Upper lobe of right lung (tissue), 1 donor: ENCODE results near the gene GTSF1L. TPM values are rescaled to one million over a fixed set of nuclear protein-coding genes. Genes with fewer than 3 reads are reported as not detected.

Experiments
- ATAC-seq: fragments of 200-7000 bp; cut with Tn5 transposase; one replicate; pipeline ENCODE4 v1.9.1; 2020; ENCODE audit warnings: mild to moderate bottlenecking, moderate library complexity
- DNase-seq: peaks from one replicate; pipeline ENCODE4 v3.0.0-alpha.2; 2020
- H3K27ac ChIP-seq: fragments of 200-600 bp; one replicate; pipeline ENCODE4 v1.8.0; 2022
- H3K27me3 ChIP-seq: fragments of 200-600 bp; one replicate; pipeline ENCODE4 v1.8.0; 2022; ENCODE audit warnings: mild to moderate bottlenecking
- H3K36me3 ChIP-seq: fragments of 200-600 bp; one replicate; pipeline ENCODE4 v1.8.0; 2022
- H3K4me1 ChIP-seq: fragments of 200-600 bp; one replicate; pipeline ENCODE4 v1.8.0; 2022
- H3K4me3 ChIP-seq: fragments of 200-600 bp; one replicate; pipeline ENCODE4 v1.8.0; 2022; ENCODE audit warnings: mild to moderate bottlenecking
- H3K9me3 ChIP-seq: fragments of 200-600 bp; one replicate; pipeline ENCODE4 v1.8.0; 2022
- intact Hi-C: fragments of 100-400 bp; cut with DNase I; formaldehyde crosslinking; loops from one replicate; pipeline ENCODE4 v1.11.0; 2022
- total RNA-seq: library from RNA; stranded (reverse); fragmentation: NEBNext Ultra II Directional; extraction: Animal tissue kit (Norgen Biotek cat#: 25700); gene quantifications from one replicate; pipeline ENCODE4 v1.2.1, GENCODE V29; 2021
- TF ChIP-seq, protein P1 (sequence below): fragments of 200-600 bp; IDR thresholded peaks from one replicate; pipeline ENCODE4 v1.8.0; 2022; ENCODE audit warnings: antibody characterized with exemption
- donor health status: DM: no; HTN: yes; CAD: no; lungs with severe emphysema.

GTSF1L gene
- total RNA-seq, 1 donor from 2014 or later, result not detected

DNA sequence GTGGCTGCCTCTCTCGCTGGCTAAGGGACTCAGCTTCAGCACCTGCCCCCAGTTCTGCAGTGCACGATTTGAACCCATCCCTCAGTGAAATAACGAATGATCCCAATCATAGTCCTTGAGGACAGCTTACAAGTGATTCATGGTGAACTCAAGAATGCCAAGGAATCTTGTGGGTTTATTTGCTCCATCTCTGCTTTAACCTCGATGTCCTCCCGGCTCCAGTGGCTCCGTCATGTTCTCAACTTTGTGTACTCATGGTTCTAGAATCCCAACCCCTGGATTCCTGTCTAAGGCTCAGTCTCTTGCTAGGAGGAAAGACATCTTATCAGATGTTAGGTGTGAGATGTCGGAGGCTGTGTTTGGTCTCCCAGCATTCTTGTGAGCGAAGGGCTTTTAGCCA lies 29.0 kb upstream of the GTSF1L start:
- Histone ChIP-seq H3K27me3 (no peaks in the 10 kb centered on the region), H3K9me3 (no peaks in the 10 kb centered on the region), H3K4me1 (peaks cover 6% of the 10 kb centered on the region), H3K4me3 (no peak overlapping the region), H3K27ac (no peak overlapping the region), H3K36me3 (no peaks in the 10 kb centered on the region)
- intact Hi-C loops, result no loop called here
- TF ChIP-seq, protein P1, sequence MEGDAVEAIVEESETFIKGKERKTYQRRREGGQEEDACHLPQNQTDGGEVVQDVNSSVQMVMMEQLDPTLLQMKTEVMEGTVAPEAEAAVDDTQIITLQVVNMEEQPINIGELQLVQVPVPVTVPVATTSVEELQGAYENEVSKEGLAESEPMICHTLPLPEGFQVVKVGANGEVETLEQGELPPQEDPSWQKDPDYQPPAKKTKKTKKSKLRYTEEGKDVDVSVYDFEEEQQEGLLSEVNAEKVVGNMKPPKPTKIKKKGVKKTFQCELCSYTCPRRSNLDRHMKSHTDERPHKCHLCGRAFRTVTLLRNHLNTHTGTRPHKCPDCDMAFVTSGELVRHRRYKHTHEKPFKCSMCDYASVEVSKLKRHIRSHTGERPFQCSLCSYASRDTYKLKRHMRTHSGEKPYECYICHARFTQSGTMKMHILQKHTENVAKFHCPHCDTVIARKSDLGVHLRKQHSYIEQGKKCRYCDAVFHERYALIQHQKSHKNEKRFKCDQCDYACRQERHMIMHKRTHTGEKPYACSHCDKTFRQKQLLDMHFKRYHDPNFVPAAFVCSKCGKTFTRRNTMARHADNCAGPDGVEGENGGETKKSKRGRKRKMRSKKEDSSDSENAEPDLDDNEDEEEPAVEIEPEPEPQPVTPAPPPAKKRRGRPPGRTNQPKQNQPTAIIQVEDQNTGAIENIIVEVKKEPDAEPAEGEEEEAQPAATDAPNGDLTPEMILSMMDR, result no peak
- no peak for DNase-seq
- no peak for ATAC-seq

DNA sequence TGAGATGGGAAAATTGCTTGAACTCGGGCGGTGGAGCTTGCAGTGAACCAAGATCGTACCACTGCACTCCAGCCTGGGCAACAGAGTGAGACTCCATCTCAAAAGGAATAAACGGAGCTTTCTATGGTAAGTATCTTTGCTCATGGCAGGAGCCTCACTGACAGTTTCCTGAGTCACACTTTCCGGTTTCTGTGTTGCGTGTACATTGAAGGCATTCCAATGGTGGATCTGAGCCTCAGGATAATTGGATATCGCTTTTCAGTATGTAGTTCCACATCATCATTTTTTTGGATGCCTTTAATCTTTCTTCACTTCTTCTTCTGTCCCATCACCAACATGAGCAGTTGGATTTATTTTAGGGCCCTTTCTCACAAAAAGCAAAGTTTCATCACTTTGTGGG lies 28.6 kb upstream of the GTSF1L start:
- TF ChIP-seq, protein P1, result no peak
- H3K27me3 ChIP-seq, result peaks cover 2% of the 10 kb centered on the region
- peaks cover 6% of the 10 kb centered on the region for H3K4me1 ChIP-seq
- no peak for DNase-seq
- intact Hi-C loops, result no loop called here
- H3K9me3 ChIP-seq, result no peaks in the 10 kb centered on the region
- ATAC-seq, result no peak
- no peak overlapping the region for H3K4me3 ChIP-seq
- no peak overlapping the region for H3K27ac ChIP-seq
- no peaks in the 10 kb centered on the region for H3K36me3 ChIP-seq

DNA sequence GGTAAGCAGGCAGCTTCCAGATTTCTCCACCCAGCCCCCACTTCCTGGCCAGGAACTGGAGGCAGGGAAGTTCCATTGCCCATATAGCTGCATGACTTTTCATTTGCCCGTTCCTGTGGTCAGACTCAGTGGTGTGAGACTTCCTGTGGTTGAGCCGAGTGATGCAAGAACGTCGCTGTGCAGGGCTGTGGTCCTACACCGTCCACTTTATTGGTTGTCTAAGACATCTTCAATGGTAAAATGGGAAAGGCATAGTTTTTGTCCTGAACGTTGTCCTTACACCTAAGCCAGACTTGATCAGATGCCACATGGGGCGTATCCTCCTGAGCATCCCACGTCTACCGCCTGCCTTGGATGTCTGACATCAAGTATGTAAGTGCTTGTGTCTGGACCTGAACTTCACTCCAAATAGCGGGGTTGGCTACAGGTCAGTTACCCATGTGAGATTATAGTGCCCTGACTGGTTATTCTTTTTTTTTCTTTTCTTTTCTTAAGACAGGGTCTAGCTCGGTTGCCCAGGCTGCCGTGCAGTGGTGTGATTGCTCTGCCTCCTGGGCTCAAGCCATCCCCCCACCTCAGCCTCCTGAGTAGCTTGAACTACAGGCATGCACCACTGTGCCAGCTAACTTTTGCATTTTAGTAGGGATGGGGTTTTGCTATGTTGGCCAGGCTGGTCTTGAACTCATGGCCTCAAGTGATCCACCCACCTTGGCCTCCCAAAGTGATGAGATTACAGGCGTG lies 25.9 kb upstream of the GTSF1L start:
- no peak overlapping the region for H3K27ac ChIP-seq
- intact Hi-C loops, result loop anchor here (2.0 kb wide), 1 partner anchor 326 kb away; no protein-coding TSS in a partner anchor
- no peaks in the 10 kb centered on the region for H3K36me3 ChIP-seq
- no peaks in the 10 kb centered on the region for H3K9me3 ChIP-seq
- H3K4me1 ChIP-seq, result peaks cover 12% of the 10 kb centered on the region
- ATAC-seq, result peak; percentile 82
- H3K27me3 ChIP-seq, result peaks cover 13% of the 10 kb centered on the region
- H3K4me3 ChIP-seq, result no peak overlapping the region
- peak; percentile 67 for DNase-seq
- TF ChIP-seq, protein P1, result no peak

DNA sequence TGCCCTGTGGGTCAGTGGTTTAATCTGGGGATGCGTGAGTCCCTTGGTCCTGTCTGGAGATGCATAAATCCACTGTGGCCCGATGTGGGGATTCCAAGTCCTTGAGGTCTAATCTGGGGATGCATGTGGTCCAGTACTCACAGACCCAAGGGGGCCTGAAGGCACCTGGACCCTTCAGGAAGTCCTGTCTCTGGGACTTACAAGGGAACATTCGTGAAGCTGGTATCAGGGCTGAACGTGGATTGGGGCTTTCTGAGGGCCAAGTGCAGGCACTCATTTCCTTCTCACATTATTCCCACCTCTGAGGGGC lies 25.2 kb upstream of the GTSF1L start:
- Histone ChIP-seq H3K9me3 (no peaks in the 10 kb centered on the region), H3K36me3 (no peaks in the 10 kb centered on the region), H3K27ac (no peak overlapping the region), H3K4me3 (no peak overlapping the region), H3K4me1 (peaks cover 12% of the 10 kb centered on the region), H3K27me3 (peaks cover 13% of the 10 kb centered on the region)
- no peak for ATAC-seq
- TF ChIP-seq, protein P1, result no peak
- DNase-seq, result no peak
- intact Hi-C loops, result loop anchor here (2.0 kb wide), 1 partner anchor 327 kb away; no protein-coding TSS in a partner anchor

DNA sequence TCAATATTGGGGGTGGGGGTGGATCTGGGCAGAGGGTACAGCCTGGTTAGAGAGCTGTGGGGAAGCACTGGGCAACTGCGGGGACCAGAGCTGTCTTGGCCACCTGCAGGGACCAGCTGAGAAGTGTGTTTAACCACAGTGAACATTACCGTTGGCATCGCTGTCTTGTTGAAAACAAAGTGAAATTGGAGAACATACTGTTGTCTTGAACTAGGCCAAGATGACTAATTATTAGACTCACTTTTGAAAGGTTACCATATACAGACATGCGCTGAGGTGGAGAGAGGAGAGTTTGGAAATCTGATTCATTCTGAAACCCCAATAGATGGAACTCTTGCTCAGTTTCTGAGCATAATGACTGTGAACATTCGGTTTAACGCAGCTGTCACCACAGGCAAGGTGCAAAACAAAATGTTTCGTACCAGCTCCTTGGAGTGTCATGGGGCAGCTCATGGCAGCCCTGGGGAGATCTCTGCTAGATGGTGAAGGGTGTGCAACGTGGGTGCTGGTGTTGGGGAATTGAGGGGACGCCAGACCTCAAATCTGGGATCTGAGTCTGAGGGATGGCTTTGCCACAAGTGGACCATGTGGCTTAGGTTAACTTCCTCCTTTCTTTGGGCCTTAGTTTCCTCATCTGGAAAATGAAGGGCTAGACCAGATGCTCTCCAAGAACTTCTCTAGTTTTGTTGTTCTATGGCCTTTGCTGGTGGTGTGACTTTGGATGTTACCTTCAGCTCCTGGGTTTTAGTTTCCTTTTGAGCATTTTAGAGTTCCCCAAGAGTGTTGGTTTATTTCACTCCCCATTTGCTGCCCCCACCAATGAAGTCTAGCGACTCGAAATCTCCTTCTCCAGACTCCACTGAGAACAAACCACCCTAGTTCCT lies 24.6 kb upstream of the GTSF1L start:
- no peak for ATAC-seq
- no peak overlapping the region for H3K4me3 ChIP-seq
- H3K36me3 ChIP-seq, result no peaks in the 10 kb centered on the region
- TF ChIP-seq, protein P1, result no peak
- H3K27me3 ChIP-seq, result peaks cover 13% of the 10 kb centered on the region
- peaks cover 12% of the 10 kb centered on the region for H3K4me1 ChIP-seq
- H3K27ac ChIP-seq, result no peak overlapping the region
- no peak for DNase-seq
- intact Hi-C loops, result loop anchor here (2.0 kb wide), 1 partner anchor 327 kb away; no protein-coding TSS in a partner anchor
- no peaks in the 10 kb centered on the region for H3K9me3 ChIP-seq
